B cell (primary cell): ENCODE data around the gene SLC35F3. TPM values are rescaled to one million over a fixed set of nuclear protein-coding genes. Genes with fewer than 3 reads are reported as not detected.

ENCODE experiments used
- ATAC-seq: fragments of 200-7000 bp; cut with Tn5 transposase; one replicate; pipeline ENCODE4 v1.10.0; 2021; ENCODE audit warnings: low read depth, mild to moderate bottlenecking, moderate number of reproducible peaks, moderate library complexity
- CTCF ChIA-PET: fragments of 350-600 bp; sonication (Branson Sonifier 250); formaldehyde crosslinking; loops from one replicate; lab custom pipeline; 2021; ENCODE audit warnings: antibody characterized with exemption, inconsistent platforms; lab: Charles Lee
- POLR2A ChIA-PET: fragments of 350-600 bp; sonication (Branson Sonifier 250); formaldehyde crosslinking; loops from one replicate; lab custom pipeline; 2021; ENCODE audit warnings: antibody characterized with exemption; lab: Charles Lee
- DNase-seq: peaks from one replicate; pipeline ENCODE4 v3.0.0; 2013
- H2AFZ ChIP-seq: 2 replicates; pipeline ENCODE4 v1.6.1; 2012; ENCODE audit warnings: mild to moderate bottlenecking, low read depth, low read length; ENCODE audit not compliant: insufficient read depth, poor library complexity, severe bottlenecking
- H3K27ac ChIP-seq, 2 donors: 1 replicate in 1 of 2; 2 replicates in 1 of 2; pipeline ENCODE4 v1.5.1; 2012 to 2013; ENCODE audit warnings: low read length in 2 of 2, mild to moderate bottlenecking in 2 of 2, moderate library complexity in 1 of 2
- H3K27me3 ChIP-seq, 4 experiments: fragments of 200-600 bp in 1 of 4; sonication (generic) in 1 of 4; replicated peaks in 1 of 4; 1 replicate in 2 of 4; 2 replicates in 2 of 4; pipeline versions ENCODE4 v1.6.1 to v1.7.0; 2013 to 2016; ENCODE audit warnings: low read length in 3 of 4, mild to moderate bottlenecking in 2 of 4, mixed read lengths in 1 of 4, moderate library complexity in 1 of 4; ENCODE audit not compliant: insufficient read depth in 4 of 4, control insufficient read depth in 3 of 4; ENCODE audit errors: control extremely low read depth in 1 of 4
- H3K36me3 ChIP-seq, 2 experiments: replicated peaks in 1 of 2; 1 replicate in 1 of 2; 2 replicates in 1 of 2; pipeline versions ENCODE4 v1.6.1 to v1.7.1; 2013; ENCODE audit warnings: low read length in 1 of 2; ENCODE audit not compliant: insufficient read depth in 2 of 2, control insufficient read depth in 1 of 2; ENCODE audit errors: control extremely low read depth in 1 of 2, extremely low read depth in 1 of 2
- H3K4me1 ChIP-seq, 2 donors: fragments of 200-600 bp in 1 of 2; sonication (generic) in 1 of 2; 1 replicate in 1 of 2; 2 replicates in 1 of 2; pipeline versions ENCODE4 v1.5.1 to v1.6.1; 2013 to 2017; ENCODE audit warnings: low read length in 2 of 2; ENCODE audit not compliant: control insufficient read depth in 2 of 2, insufficient read depth in 2 of 2
- H3K4me2 ChIP-seq: replicated peaks from 2 replicates; pipeline ENCODE3; 2012; ENCODE audit warnings: mild to moderate bottlenecking, low read depth, low read length; ENCODE audit not compliant: poor library complexity, severe bottlenecking
- H3K4me3 ChIP-seq, 5 experiments: fragments of 200-600 bp in 1 of 5; sonication (generic) in 1 of 5; 1 replicate in 3 of 5; 2 replicates in 2 of 5; pipeline versions ENCODE4 v1.5.1 to v1.7.0; 2011 to 2016; ENCODE audit warnings: low read length in 4 of 5, mild to moderate bottlenecking in 4 of 5, low read depth in 2 of 5, control low read depth in 1 of 5, moderate library complexity in 1 of 5; ENCODE audit not compliant: insufficient read depth in 1 of 5; ENCODE audit errors: control extremely low read depth in 1 of 5, extremely low read depth in 1 of 5
- H3K79me2 ChIP-seq: fragments of 200-600 bp; sonication (generic); one replicate; pipeline ENCODE4 v1.6.0; 2016; ENCODE audit warnings: low read length; ENCODE audit not compliant: control insufficient read depth, insufficient read depth
- H3K9ac ChIP-seq: fragments of 200-600 bp; sonication (generic); 2 replicates; pipeline ENCODE4 v1.6.1; 2017; ENCODE audit warnings: mild to moderate bottlenecking, low read length, moderate library complexity
- H3K9me3 ChIP-seq, 3 donors: one replicate each; pipeline versions ENCODE4 v1.6.1 to v1.7.1; 2013; ENCODE audit warnings: low read length in 2 of 3; ENCODE audit not compliant: control insufficient read depth in 2 of 3, insufficient read depth in 1 of 3; ENCODE audit errors: control extremely low read depth in 1 of 3
- H4K20me1 ChIP-seq: 2 replicates; pipeline ENCODE4 v1.6.0; 2012; ENCODE audit warnings: mild to moderate bottlenecking, low read length; ENCODE audit not compliant: insufficient read depth, control insufficient read depth, poor library complexity, severe bottlenecking
- H3K27ac Mint-ChIP-seq: one replicate; pipeline ENCODE4 v1.8.0; 2021; ENCODE audit warnings: mixed read lengths
- H3K27me3 Mint-ChIP-seq: one replicate; pipeline ENCODE4 v1.8.0; 2021; ENCODE audit warnings: mixed read lengths
- H3K4me1 Mint-ChIP-seq: one replicate; pipeline ENCODE4 v1.8.0; 2021; ENCODE audit warnings: mixed read lengths
- H3K4me3 Mint-ChIP-seq: one replicate; pipeline ENCODE4 v1.8.0; 2021; ENCODE audit warnings: mixed read lengths
- H3K9me3 Mint-ChIP-seq: one replicate; pipeline ENCODE4 v1.8.0; 2022; ENCODE audit warnings: mixed read lengths; ENCODE audit not compliant: insufficient read depth
- EZH2 ChIP-seq: IDR thresholded peaks from 2 replicates; pipeline ENCODE4 v1.6.1; 2012; ENCODE audit warnings: borderline replicate concordance, low read depth, mild to moderate bottlenecking, moderate library complexity, low read length; ENCODE audit not compliant: insufficient read depth, poor library complexity, severe bottlenecking
- WGBS: methylation state at CpG from one replicate; pipeline ENCODE4 v1.1.5; 2013; ENCODE audit warnings: missing lambda C conversion rate; ENCODE audit not compliant: insufficient coverage; 5-methylcytosine and 5-hydroxymethylcytosine counted together
- intact Hi-C: fragments of 100-400 bp; cut with micrococcal nuclease; formaldehyde crosslinking; loops from one replicate; pipeline ENCODE4 v1.10.0; 2022
- polyA plus RNA-seq: library from polyadenylated mRNA; depleted of rRNA; stranded (reverse); fragments of >200 nt; gene quantifications from 2 replicates; pipeline ENCODE4 v1.2.3, GENCODE V29; 2012
- total RNA-seq, 2 donors: library from RNA; stranded (reverse); fragments of 120-200 nt in 1 of 2; gene quantifications; 1 replicate in 1 of 2; 2 replicates in 1 of 2; pipeline versions ENCODE4 v1.2.3 to v1.2.4, GENCODE V29; 2013 to 2022
- TF ChIP-seq, protein P1 (sequence below): fragments of 200-600 bp; IDR thresholded peaks from one replicate; pipeline ENCODE4 v1.8.0; 2022; ENCODE audit warnings: antibody characterized with exemption, mild to moderate bottlenecking

The SLC35F3 gene
- total and polyA plus RNA-seq, 2 donors (not counting 1 experiment from before 2014, with no cell fraction given): not detected

DNA sequence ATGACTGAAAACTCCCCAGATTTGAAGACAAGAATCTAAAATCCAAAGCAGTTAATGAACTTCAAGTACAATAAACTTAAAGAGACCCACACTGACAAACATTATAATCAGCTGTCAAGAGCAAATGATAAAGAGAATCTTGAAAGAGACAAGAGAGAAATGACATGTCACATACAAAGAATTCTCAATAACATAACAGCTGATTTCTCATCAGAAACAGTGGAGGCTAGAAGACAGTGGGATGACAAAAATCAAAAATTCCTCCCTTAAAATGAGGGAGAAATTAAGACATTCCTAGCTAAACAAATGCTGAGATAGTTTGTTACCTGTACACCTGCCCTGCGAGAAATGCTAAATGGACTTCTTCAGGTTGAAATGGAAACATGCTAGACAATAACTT, 432.8 kb downstream of the SLC35F3 start:
- H3K9me3 ChIP-seq: peaks cover 0 to 33% (median 20%) of the 10 kb centered on the region in 3 donors
- Mint-ChIP-seq H3K4me1 (no peaks in the 10 kb centered on the region), H3K9me3 (peaks cover 13% of the 10 kb centered on the region), H3K27ac (no peak overlapping the region), H3K27me3 (peaks cover 22% of the 10 kb centered on the region), H3K4me3 (no peak overlapping the region)
- no peak overlapping the region for H3K4me2 ChIP-seq
- intact Hi-C loops: no loop called here
- no peaks in the 10 kb centered on the region for H3K4me1 ChIP-seq
- H3K79me2 ChIP-seq: no peaks in the 10 kb centered on the region
- TF ChIP-seq, protein P1, sequence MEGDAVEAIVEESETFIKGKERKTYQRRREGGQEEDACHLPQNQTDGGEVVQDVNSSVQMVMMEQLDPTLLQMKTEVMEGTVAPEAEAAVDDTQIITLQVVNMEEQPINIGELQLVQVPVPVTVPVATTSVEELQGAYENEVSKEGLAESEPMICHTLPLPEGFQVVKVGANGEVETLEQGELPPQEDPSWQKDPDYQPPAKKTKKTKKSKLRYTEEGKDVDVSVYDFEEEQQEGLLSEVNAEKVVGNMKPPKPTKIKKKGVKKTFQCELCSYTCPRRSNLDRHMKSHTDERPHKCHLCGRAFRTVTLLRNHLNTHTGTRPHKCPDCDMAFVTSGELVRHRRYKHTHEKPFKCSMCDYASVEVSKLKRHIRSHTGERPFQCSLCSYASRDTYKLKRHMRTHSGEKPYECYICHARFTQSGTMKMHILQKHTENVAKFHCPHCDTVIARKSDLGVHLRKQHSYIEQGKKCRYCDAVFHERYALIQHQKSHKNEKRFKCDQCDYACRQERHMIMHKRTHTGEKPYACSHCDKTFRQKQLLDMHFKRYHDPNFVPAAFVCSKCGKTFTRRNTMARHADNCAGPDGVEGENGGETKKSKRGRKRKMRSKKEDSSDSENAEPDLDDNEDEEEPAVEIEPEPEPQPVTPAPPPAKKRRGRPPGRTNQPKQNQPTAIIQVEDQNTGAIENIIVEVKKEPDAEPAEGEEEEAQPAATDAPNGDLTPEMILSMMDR: no peak
- TF ChIP-seq EZH2: no peak
- ATAC-seq (no peak), DNase-seq (no peak)
- H3K4me3 ChIP-seq: no peak overlapping the region
- no CpG with 5 or more reads among the region's 1 CpG for WGBS
- no peak overlapping the region for H3K27ac ChIP-seq
- H2AFZ ChIP-seq: no peak overlapping the region
- H3K9ac ChIP-seq: no peak overlapping the region
- H4K20me1 ChIP-seq: no peaks in the 10 kb centered on the region
- no peaks in the 10 kb centered on the region for H3K27me3 ChIP-seq
- CTCF ChIA-PET: interaction anchor here (0.7 to 1.1 kb wide), 3 partner anchors 13 to 162 kb away, joined by 3 to 7 read pairs (median 3); no protein-coding TSS in a partner anchor
- H3K36me3 ChIP-seq: no peaks in the 10 kb centered on the region
- POLR2A ChIA-PET: no interaction called here

DNA sequence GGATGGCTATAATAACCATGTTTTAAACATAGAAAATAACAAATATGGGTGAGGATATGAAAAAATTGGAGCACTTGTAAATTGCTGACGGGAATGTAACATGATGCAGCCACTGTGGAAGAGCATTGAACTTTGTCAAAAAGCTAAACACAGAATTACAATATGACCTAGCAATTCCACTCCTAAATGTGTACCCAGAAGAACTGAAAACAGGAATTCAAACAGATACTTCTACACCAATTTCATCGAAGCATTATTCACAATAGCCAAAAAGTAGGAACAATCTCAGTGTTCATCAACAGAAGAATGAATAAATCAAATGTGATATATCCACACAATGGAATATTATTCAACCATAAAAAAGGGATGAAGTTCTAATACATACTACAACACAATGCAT, 436.1 kb downstream of the SLC35F3 start:
- Histone ChIP-seq H3K36me3 (no peaks in the 10 kb centered on the region), H3K79me2 (no peaks in the 10 kb centered on the region), H3K4me1 (no peaks in the 10 kb centered on the region), H3K4me3 (no peak overlapping the region), H3K9ac (no peak overlapping the region), H3K4me2 (no peak overlapping the region), H3K9me3 (peaks cover 0 to 33% (median 19%) of the 10 kb centered on the region in 3 donors), H2AFZ (no peak overlapping the region), H3K27me3 (no peaks in the 10 kb centered on the region), H4K20me1 (no peaks in the 10 kb centered on the region), H3K27ac (no peak overlapping the region)
- H3K4me3 Mint-ChIP-seq: no peak overlapping the region
- DNase-seq (no peak), ATAC-seq (no peak)
- H3K27me3 Mint-ChIP-seq: peaks cover 15% of the 10 kb centered on the region
- no peaks in the 10 kb centered on the region for H3K4me1 Mint-ChIP-seq
- CTCF ChIA-PET: no interaction called here
- POLR2A ChIA-PET: no interaction called here
- TF ChIP-seq, protein P1: no peak
- peaks cover 13% of the 10 kb centered on the region for H3K9me3 Mint-ChIP-seq
- H3K27ac Mint-ChIP-seq: no peak overlapping the region
- intact Hi-C loops: no loop called here
- WGBS: no CpG with 5 or more reads among the region's 2 CpGs
